Activated T-cell treated with anti-CD3 and anti-CD28 coated beads, Interleukin-2, amount 50 U/mL, for 72 hours (primary cell): ENCODE measurements around the gene MDGA2. TPM values are rescaled to one million over a fixed set of nuclear protein-coding genes. Genes with fewer than 3 reads are reported as not detected.

Experiments used
- ATAC-seq, 2 donors: fragments of 150-1000 bp; cut with Tn5 transposase; replicated peaks in 1 of 2; 2 replicates each; pipeline ENCODE4 v1.10.0; 2021; ENCODE audit warnings: moderate library complexity in 2 of 2, mild to moderate bottlenecking in 1 of 2
- DNase-seq, 2 donors: peaks; one replicate each; pipeline ENCODE4 v3.0.0; 2021 to 2022; ENCODE audit warnings: mixed read lengths in 1 of 2
- H3K27ac Mint-ChIP-seq: one replicate; pipeline ENCODE4 v1.8.0; 2022; ENCODE audit warnings: mild to moderate bottlenecking, moderate library complexity, mixed read lengths
- H3K27me3 Mint-ChIP-seq: one replicate; pipeline ENCODE4 v1.8.0; 2022; ENCODE audit warnings: low read depth, mixed read lengths
- H3K36me3 Mint-ChIP-seq, 2 donors: one replicate each; pipeline ENCODE4 v1.8.0; 2022; ENCODE audit warnings: mixed read lengths in 2 of 2, mild to moderate bottlenecking in 1 of 2; ENCODE audit not compliant: insufficient read depth in 2 of 2
- H3K4me1 Mint-ChIP-seq: one replicate; pipeline ENCODE4 v1.8.0; 2022; ENCODE audit warnings: low read depth, mixed read lengths
- H3K4me3 Mint-ChIP-seq, 2 donors: one replicate each; pipeline ENCODE4 v1.8.0; 2022; ENCODE audit warnings: mild to moderate bottlenecking in 2 of 2, mixed read lengths in 2 of 2, moderate library complexity in 2 of 2
- H3K9me3 Mint-ChIP-seq, 2 donors: one replicate each; pipeline ENCODE4 v1.8.0; 2022; ENCODE audit warnings: mixed read lengths in 2 of 2
- total RNA-seq, 2 donors: library from RNA; stranded (reverse); gene quantifications; one replicate each; pipeline ENCODE4 v1.2.3, GENCODE V29; 2022

The MDGA2 gene
- total RNA-seq, 2 donors from 2014 or later, result not detected

GRCh38 chr14:46818147-46818546 is 857.3 kb downstream of the MDGA2 start:
- Mint-ChIP-seq H3K4me3 (no peak overlapping the region), H3K27ac (no peak overlapping the region), H3K9me3 (peaks cover 5 to 6% of the 10 kb centered on the region in 2 donors), H3K27me3 (no peaks in the 10 kb centered on the region), H3K4me1 (no peaks in the 10 kb centered on the region), H3K36me3 (peaks cover 0 to 1% of the 10 kb centered on the region in 2 donors)
- no peak for ATAC-seq
- no peak for DNase-seq

GRCh38 chr14:46793144-46793543 is 882.3 kb downstream of the MDGA2 start:
- no peak for DNase-seq
- H3K27ac Mint-ChIP-seq, result no peak overlapping the region
- H3K4me1 Mint-ChIP-seq, result no peaks in the 10 kb centered on the region
- H3K36me3 Mint-ChIP-seq, result peaks cover 0 to 2% of the 10 kb centered on the region in 2 donors
- H3K9me3 Mint-ChIP-seq, result peaks cover 9% of the 10 kb centered on the region in 2 donors
- no peak for ATAC-seq
- H3K4me3 Mint-ChIP-seq, result no peak overlapping the region
- no peaks in the 10 kb centered on the region for H3K27me3 Mint-ChIP-seq
